DND-41 (cell line): ENCODE data around the gene HEATR5B.
"Not testable (repeated sequence)": the region's sequence is repeated elsewhere in the genome, so short reads cannot be mapped to it uniquely, and the experiment has no call there.

ENCODE experiments used
- ATAC-seq: fragments of 200-7000 bp; cut with Tn5 transposase; 3 replicates; pipeline ENCODE4 v1.9.1; 2021; ENCODE audit warnings: low read depth; ENCODE audit not compliant: insufficient read depth
- DNase-seq: peaks from one replicate; pipeline ENCODE4 v3.0.0-alpha.2; 2020
- H2AFZ ChIP-seq: 2 replicates; pipeline ENCODE4 v1.6.0; 2012; ENCODE audit warnings: low read depth, low read length
- H3K27ac ChIP-seq: 2 replicates; pipeline ENCODE4 v1.5.1; 2012; ENCODE audit warnings: low read length, inconsistent platforms
- H3K27me3 ChIP-seq: fragments of 200-600 bp; sonication (generic); 2 replicates; pipeline ENCODE4 v1.6.0; 2012; ENCODE audit warnings: low read length, mild to moderate bottlenecking, inconsistent platforms; ENCODE audit not compliant: insufficient read depth, poor library complexity
- H3K36me3 ChIP-seq: 2 replicates; pipeline ENCODE4 v1.5.1; 2012; ENCODE audit warnings: low read length, inconsistent platforms; ENCODE audit not compliant: insufficient read depth
- H3K4me1 ChIP-seq: 2 replicates; pipeline ENCODE4 v1.5.1; 2012; ENCODE audit warnings: mild to moderate bottlenecking, low read length; ENCODE audit not compliant: insufficient read depth
- H3K4me2 ChIP-seq: 2 replicates; pipeline ENCODE4 v1.6.0; 2012; ENCODE audit warnings: mild to moderate bottlenecking, moderate library complexity, low read length, inconsistent platforms; ENCODE audit not compliant: insufficient read depth
- H3K4me3 ChIP-seq, 2 experiments: fragments of 200-600 bp in 1 of 2; shearing (Covaris generic) in 1 of 2; 2 replicates each; pipeline ENCODE4 v1.5.1; 2012 to 2016; ENCODE audit warnings: inconsistent platforms in 2 of 2, low read length in 2 of 2, mild to moderate bottlenecking in 2 of 2, low read depth in 1 of 2, moderate library complexity in 1 of 2
- H3K79me2 ChIP-seq: 2 replicates; pipeline ENCODE4 v1.6.0; 2012; ENCODE audit warnings: low read length, inconsistent platforms; ENCODE audit not compliant: insufficient read depth
- H3K9ac ChIP-seq: 2 replicates; pipeline ENCODE4 v1.6.0; 2012; ENCODE audit warnings: low read depth, mild to moderate bottlenecking, inconsistent platforms, low read length, moderate library complexity
- H3K9me3 ChIP-seq: 2 replicates; pipeline ENCODE4 v1.5.1; 2012; ENCODE audit warnings: low read length, moderate library complexity, mild to moderate bottlenecking, inconsistent platforms; ENCODE audit not compliant: insufficient read depth, severe bottlenecking
- H4K20me1 ChIP-seq: 2 replicates; pipeline ENCODE4 v1.6.0; 2012; ENCODE audit warnings: low read length; ENCODE audit not compliant: insufficient read depth
- CTCF ChIP-seq: IDR thresholded peaks from 2 replicates; pipeline ENCODE4 v1.5.1; 2012; ENCODE audit warnings: borderline replicate concordance, low read length, moderate library complexity, mild to moderate bottlenecking; ENCODE audit not compliant: poor library complexity, severe bottlenecking; ENCODE audit errors: extremely low read depth
- EZH2 ChIP-seq: IDR thresholded peaks from 3 replicates; pipeline ENCODE4 v1.6.1; 2012; ENCODE audit warnings: borderline replicate concordance, low read depth, mild to moderate bottlenecking, moderate library complexity, low read length, inconsistent platforms; ENCODE audit not compliant: severe bottlenecking

The HEATR5B gene

GRCh38 chr2:36941867-36942266, 142.3 kb downstream of the HEATR5B start:
- H3K4me2 ChIP-seq = no peak overlapping the region
- no peak for ATAC-seq

GRCh38 chr2:36936526-36936925, 147.6 kb downstream of the HEATR5B start:
- not testable (repeated sequence) for H3K4me1 ChIP-seq, H3K27ac ChIP-seq, H3K4me2 ChIP-seq, H3K4me3 ChIP-seq, H3K27me3 ChIP-seq, H3K36me3 ChIP-seq, H4K20me1 ChIP-seq, H2AFZ ChIP-seq, DNase-seq, H3K9ac ChIP-seq, H3K9me3 ChIP-seq, ATAC-seq
- H3K79me2 ChIP-seq = peaks cover 12% of the 10 kb centered on the region; the same call in 1 of the 2 replicates

More at GRCh38 chr2:36941867-36942266, 142.3 kb downstream of the HEATR5B start:
- Histone ChIP-seq H2AFZ (no peak overlapping the region), H4K20me1 (no peaks in the 10 kb centered on the region), H3K9ac (no peak overlapping the region), H3K9me3 (no peaks in the 10 kb centered on the region), H3K27me3 (no peaks in the 10 kb centered on the region), H3K4me3 (no peak overlapping the region), H3K4me1 (no peaks in the 10 kb centered on the region), H3K36me3 (no peaks in the 10 kb centered on the region; the same call in 1 of the 2 replicates), H3K79me2 (peaks cover 17% of the 10 kb centered on the region), H3K27ac (no peak overlapping the region)
- TF ChIP-seq CTCF (no peak), EZH2 (no peak)
- DNase-seq = no peak

- H4K20me1 ChIP-seq, H3K4me2 ChIP-seq, H3K4me3 ChIP-seq, DNase-seq, H3K27ac ChIP-seq, H3K9ac ChIP-seq, H2AFZ ChIP-seq, ATAC-seq, H3K9me3 ChIP-seq, H3K27me3 ChIP-seq, H3K4me1 ChIP-seq, H3K36me3 ChIP-seq: not testable (repeated sequence)
- peaks cover 14% of the 10 kb centered on the region; the same call in 1 of the 2 replicates for H3K79me2 ChIP-seq
These were observed 152.5 kb downstream of the HEATR5B start for GRCh38 chr2:36931688-36932087.
